Activated CD4-positive, alpha-beta T cell treated with anti-CD3 and anti-CD28 coated beads, Interleukin-2, amount 50 U/mL, for 48 hours (primary cell): Measurements from ENCODE around the gene FZD7.

Source experiments
- DNase-seq, 2 experiments: peaks; one replicate each; pipeline ENCODE4 v3.0.0-alpha.2; 2020

Gene FZD7

GRCh38 chr2:202033317-202034248 lies at the start of gene FZD7:
FZD7 (plus strand) TSS chr2:202033855; CDS start chr2:202034648, 793 bp downstream.
- peak; percentile 85 to 89 for DNase-seq

DNA sequence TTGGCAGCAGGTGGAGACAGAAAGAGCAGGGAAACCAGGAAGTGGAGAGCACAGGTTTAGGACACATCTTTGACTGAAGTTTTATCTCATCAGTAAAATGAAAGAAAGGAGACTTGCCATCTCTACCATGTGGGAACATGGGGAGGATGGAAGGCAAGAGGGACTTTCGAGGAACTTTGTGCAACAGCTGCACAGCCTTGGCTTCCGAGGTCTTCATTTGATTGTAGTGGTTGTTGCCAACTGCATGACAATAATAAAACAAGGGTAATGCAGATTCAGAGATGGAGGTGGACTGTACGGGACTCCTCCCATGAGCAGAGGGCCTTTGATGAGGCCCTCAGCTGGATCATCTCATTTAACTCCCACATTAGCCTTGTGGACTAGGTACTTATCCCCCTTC lies 49.3 kb upstream of the FZD7 start:
- no peak for DNase-seq

DNA sequence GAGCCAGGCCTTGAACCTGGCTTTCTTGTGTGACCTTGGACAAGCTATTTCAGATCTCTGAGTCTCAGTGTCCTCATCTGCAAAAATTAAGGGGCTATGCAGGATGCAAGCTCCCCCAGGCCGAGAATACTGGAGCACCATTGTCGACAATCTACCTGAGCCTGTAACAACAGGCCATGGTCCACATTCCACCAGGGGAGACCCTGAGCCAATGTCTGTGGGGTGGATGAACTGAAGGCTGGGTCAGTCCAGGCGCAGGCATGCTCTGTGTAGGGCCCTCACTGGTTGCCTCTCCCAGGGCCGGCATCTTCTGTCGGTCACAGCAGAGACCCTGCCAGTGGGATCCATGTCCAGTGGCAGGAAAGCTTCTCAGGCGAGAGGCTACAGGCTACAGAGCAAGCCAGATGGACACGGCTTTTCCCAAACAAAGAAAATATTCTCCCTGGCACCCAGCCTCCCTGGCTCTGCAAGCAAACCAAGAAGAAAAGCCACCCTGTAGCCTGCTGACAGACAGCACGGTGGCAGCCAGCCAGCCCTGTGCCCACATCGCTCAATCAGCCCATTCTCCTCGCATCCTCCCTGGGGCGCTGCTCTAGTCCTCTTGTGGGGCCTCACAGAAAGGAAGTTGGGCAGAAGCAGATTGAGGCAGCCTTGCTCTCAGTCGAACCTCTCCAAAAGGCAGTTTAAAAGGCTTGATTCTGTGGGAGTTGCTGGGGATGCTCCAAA lies 48.7 kb upstream of the FZD7 start:
- no peak for DNase-seq

DNA sequence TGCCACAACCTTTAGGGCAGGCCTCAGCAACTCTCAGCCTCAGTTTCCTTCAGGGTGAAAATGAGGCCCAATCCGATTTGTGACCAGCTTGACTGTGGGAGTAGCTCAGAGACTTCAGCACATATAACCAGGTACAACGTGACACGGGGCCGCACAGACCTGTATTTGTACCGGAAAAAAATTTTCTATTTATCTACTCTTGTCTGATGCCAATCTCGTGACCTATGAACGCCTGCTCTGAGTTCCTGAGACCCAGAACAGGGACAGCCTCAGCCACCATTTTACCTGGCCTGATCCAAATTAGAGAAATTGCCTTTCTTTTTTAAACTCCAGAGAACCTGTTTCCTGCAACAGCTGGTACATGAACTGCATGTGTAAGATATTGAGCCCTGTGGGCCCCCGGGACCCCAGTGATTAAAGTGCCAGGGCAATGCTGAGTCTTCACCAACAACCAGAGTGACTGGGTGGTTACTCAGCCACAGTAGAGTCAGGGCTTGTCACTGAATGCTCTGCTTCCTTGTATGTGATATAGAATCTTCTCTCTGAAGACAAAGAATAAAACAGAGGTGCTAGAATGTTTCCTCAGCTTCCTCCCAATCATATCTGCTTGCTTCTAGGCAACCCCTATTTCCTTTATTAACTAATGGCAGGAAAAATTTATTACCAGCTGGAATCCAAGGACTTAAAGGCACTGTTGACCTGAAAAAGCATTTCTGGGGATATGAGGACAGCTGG lies 47.8 kb upstream of the FZD7 start:
- DNase-seq, result no peak

DNA sequence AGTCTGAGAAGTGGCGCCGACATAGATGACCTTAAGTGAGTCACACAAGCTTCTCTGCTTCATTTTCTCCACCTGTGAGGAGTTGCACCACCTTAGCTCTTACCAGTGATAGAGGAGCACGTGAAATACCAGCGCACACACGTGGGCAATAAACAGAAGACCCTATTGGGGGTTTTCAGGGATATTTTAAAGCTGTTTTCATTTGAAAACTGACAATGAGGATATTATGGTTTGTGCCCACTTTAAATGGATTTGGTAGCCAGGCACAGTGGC lies 47.3 kb upstream of the FZD7 start:
- DNase-seq, result no peak

DNA sequence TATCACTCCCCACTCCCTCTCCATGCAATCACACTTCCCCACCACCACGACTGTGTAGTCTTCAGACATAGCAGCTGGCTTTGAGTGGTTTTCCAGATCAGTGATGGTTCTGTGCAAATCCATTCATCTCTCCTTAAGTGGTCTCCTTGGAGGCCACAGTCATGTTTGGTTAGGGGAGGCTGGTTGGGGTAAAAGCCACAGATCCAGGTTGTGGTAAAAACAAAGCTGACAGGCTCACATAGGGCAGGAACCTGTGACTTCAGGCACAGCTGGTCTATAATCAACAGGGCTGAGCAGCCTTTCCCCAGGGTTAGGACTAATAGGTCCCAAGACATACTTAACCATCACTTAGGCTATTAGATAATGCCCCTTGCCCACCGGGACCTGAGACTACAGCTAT lies 46.2 kb upstream of the FZD7 start:
- no peak for DNase-seq

GRCh38 chr2:201990069-201990468 lies 43.6 kb upstream of the FZD7 start:
- no peak for DNase-seq

DNA sequence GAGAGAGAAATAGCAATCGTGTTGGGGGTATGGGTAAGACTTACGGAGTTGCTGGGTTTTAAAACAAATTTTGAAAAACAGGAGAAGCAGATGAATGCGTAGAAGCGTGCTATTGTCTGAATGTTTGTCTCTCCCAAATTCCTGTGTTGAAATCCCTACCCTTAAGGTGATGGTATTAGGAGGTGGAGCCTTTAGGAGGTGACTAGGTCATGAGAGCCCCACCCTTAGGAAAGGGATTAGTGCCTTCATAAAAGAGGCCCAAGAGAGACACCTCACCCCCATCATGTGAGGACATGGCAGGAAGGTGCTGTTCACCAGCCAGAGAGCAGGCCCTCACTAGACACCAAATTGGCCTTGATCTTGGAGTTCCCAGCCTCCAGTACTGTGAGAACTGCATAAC lies 40.7 kb upstream of the FZD7 start:
- DNase-seq, result no peak

DNA sequence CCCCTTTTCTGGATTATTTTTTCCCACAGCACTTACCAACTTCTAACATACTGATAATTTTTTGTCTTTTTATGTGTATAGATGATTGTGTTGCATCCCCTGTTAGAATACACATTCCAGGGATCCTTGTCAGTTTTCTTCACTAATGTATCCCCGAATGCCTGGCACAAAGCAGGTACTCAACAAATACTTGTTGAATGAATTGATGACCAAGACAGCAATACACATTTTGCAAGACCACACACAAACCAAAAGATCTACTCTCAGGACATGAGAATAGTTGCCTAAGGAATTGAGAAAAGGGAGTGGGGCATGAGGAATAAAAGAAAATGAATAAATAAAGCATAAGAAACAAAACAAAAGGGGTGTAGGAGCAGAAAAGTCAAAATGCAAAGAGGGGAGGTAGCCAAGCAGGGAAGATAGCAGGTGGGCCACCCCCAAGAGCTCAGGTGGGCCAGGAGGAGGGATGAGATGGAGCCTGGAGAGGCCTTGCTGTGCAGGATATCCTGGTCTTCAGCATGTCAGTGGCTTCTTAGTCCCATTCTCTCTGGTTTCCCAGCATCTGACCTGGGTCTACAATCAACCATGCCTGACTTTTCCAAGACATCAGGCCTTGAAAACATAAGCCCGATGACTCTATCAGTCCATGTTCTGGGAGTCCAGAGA lies 38.5 kb upstream of the FZD7 start:
- no peak for DNase-seq

DNA sequence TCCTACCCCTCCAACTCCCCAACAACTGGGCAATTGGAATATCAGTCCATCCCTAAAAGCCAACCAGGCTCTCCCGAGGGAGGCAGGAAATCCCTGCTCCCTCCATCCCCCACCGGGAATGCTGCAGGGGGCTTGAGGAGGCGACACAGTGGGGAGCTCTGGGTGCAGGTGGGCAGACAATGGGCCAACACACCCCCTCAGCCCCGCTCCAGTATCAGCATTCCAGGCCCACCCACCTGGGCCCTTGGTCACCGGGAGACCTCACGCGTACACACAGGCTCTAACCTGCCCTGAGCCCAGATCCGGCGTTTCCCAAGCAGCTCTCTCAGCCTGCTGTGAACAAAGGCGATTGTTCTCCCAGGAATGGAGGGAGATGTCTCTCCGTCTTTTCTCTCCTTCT lies 37.6 kb upstream of the FZD7 start:
- DNase-seq, result no peak

- no peak for DNase-seq
Measured at GRCh38 chr2:201996679-201997314, 36.9 kb upstream of the FZD7 start.

DNA sequence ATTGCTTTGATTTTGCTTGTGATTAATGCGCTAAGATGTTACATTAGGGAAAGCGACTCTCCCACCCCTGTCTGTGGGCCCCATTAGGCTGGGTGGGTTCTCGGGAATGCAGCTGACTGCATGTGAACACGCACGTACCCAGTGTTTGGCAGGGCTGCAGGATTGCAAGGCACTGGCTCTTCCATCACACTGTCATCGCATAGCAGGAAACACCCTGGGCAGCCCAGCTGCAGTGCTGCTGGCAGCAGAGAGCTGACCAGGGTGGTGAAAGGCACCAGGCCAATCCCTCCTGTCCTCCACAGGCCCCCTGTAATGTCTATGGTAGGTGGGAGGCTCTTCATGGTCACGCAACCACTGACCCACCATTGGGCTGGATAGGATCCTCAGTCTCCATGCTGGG lies 34.4 kb upstream of the FZD7 start:
- no peak for DNase-seq

GRCh38 chr2:202001826-202002225 lies 31.8 kb upstream of the FZD7 start:
- no peak for DNase-seq

DNA sequence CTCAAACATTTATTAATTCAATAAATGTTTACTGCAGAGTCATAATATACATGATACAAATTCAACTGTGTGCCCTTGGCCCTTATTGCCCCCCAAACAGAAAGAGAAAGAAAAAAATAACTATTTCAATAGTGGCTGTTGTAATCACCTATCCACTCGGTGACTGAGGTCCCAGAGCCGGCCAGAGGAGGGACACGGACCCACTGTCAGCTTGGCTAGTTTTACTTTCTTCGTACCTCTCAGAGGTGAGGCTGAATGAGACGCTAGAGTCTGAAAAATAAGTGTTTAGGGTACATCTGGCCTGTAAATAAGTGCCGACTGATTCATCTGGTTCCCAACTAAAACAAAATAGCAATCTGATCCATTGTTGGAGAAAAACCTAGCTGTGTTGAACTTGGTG lies 31.3 kb upstream of the FZD7 start:
- no peak for DNase-seq

GRCh38 chr2:202005272-202005887 lies 28.3 kb upstream of the FZD7 start:
- DNase-seq, result no peak

DNA sequence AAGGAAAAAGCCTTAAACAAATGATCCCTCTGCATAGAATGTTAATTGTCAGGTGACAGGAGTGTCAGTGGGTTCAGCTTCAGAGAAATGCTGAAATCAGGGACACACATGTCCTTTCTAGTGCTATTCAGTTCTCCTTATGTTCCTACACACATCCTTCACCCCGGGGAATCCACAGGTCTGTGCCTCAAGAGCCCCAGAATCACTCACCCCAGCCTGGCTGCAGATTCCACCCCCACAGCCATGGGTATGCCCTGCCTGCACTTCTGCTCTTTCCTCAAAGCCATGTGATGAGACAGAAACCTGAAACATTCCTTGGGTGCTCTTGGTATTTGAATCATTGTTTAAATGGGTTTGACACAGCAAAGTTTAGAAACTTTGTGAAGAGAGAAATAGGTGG lies 27.4 kb upstream of the FZD7 start:
- DNase-seq, result no peak

- DNase-seq, result no peak
Measured at GRCh38 chr2:202007015-202007982, 26.4 kb upstream of the FZD7 start.

GRCh38 chr2:202007983-202008354 lies 25.7 kb upstream of the FZD7 start:
- no peak for DNase-seq

GRCh38 chr2:202009019-202009481 lies 24.6 kb upstream of the FZD7 start:
- DNase-seq, result no peak

DNA sequence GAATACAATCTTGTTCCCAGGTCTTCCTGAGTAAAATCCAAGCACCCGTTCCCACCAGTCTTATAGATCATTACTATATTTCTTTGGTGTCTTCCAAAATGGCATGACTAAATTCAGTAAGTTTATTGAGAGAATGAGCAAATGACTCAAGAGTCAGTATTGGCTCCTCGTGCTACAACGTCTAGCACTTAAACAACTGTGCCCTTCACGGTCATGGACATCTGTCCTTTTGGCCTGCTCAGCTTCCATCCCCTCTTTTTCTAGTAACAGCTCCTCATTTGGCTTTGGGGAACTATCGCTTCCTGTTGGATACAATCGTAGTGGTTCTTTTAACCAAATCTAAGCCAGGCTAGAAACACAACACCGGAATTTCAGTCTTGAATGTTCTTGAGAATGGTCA lies 24.1 kb upstream of the FZD7 start:
- DNase-seq, result no peak

- DNase-seq, result no peak
Measured at GRCh38 chr2:202014318-202014717, 19.3 kb upstream of the FZD7 start.
